ENCODE data around the gene FAM170B.

Gene FAM170B

GRCh38 chr10:49164559-49165188 is 30.9 kb upstream of the FAM170B start:
- no peak for TF ChIP-seq OSR1 (CRISPR knock-in tag; IDR thresholded peaks at IDR 0.05)
- no peak for TF ChIP-seq CSDC2 (CRISPR knock-in tag; IDR thresholded peaks at IDR 0.05)
- no peak for TF ChIP-seq SNAI2 (CRISPR knock-in tag; IDR thresholded peaks at IDR 0.05)
- TF ChIP-seq ZFP30 (CRISPR knock-in tag; IDR thresholded peaks at IDR 0.05): no peak
- TF ChIP-seq POU6F1 (CRISPR knock-in tag; IDR thresholded peaks at IDR 0.05; ENCODE audit: borderline replicate concordance, low read depth): no peak
- TF ChIP-seq ISL1 (CRISPR knock-in tag; IDR thresholded peaks at IDR 0.05): no peak
- no peak for TF ChIP-seq TCF4 (CRISPR knock-in tag; IDR thresholded peaks at IDR 0.05; ENCODE audit: borderline replicate concordance)
- TF ChIP-seq ZNF70 (CRISPR knock-in tag; IDR thresholded peaks at IDR 0.05): no peak
- TF ChIP-seq ARNTL (CRISPR knock-in tag; IDR thresholded peaks at IDR 0.05; ENCODE audit: borderline replicate concordance, low read depth): no peak
- TF ChIP-seq TOX (CRISPR knock-in tag; IDR thresholded peaks at IDR 0.05; ENCODE audit: borderline replicate concordance): no peak
- no peak for TF ChIP-seq ESRRG (CRISPR knock-in tag; IDR thresholded peaks at IDR 0.05)
- no peak for TF ChIP-seq TSHZ2 (CRISPR knock-in tag; IDR thresholded peaks at IDR 0.05)
- TF ChIP-seq PATZ1 (CRISPR knock-in tag; IDR thresholded peaks at IDR 0.05; ENCODE audit: borderline replicate concordance): no peak
- no peak for TF ChIP-seq ZNF8 (CRISPR knock-in tag; IDR thresholded peaks at IDR 0.05)
- TF ChIP-seq PPARA (CRISPR knock-in tag; IDR thresholded peaks at IDR 0.05; ENCODE audit: borderline replicate concordance): no peak
- TF ChIP-seq CREB5 (CRISPR knock-in tag; IDR thresholded peaks at IDR 0.05; ENCODE audit: low read depth): no peak

GRCh38 chr10:49163741-49164140 is 29.9 kb upstream of the FAM170B start:
- no peak for ATAC-seq

More at GRCh38 chr10:49164559-49165188, 30.9 kb upstream of the FAM170B start:
- ATAC-seq: no peak

GRCh38 chr10:49162761-49163310 is 29.0 kb upstream of the FAM170B start:
- TF ChIP-seq RARB (CRISPR knock-in tag; IDR thresholded peaks at IDR 0.05) (no peak), ZNF8 (CRISPR knock-in tag; IDR thresholded peaks at IDR 0.05) (no peak), ISL1 (CRISPR knock-in tag; IDR thresholded peaks at IDR 0.05) (no peak), TSHZ2 (CRISPR knock-in tag; IDR thresholded peaks at IDR 0.05) (no peak), CREB5 (CRISPR knock-in tag; IDR thresholded peaks at IDR 0.05; ENCODE audit: low read depth) (no peak), CSDC2 (CRISPR knock-in tag; IDR thresholded peaks at IDR 0.05) (no peak), TOX (CRISPR knock-in tag; IDR thresholded peaks at IDR 0.05; ENCODE audit: borderline replicate concordance) (no peak), GLIS3 (CRISPR knock-in tag; IDR thresholded peaks at IDR 0.05) (no peak), ESRRG (CRISPR knock-in tag; IDR thresholded peaks at IDR 0.05) (no peak)
- no peak for ATAC-seq

More at GRCh38 chr10:49163741-49164140, 29.9 kb upstream of the FAM170B start:
- no peak for TF ChIP-seq ZNF70 (CRISPR knock-in tag; IDR thresholded peaks at IDR 0.05)
- TF ChIP-seq CSDC2 (CRISPR knock-in tag; IDR thresholded peaks at IDR 0.05): no peak
- no peak for TF ChIP-seq TOX (CRISPR knock-in tag; IDR thresholded peaks at IDR 0.05; ENCODE audit: borderline replicate concordance)
- no peak for TF ChIP-seq ISL1 (CRISPR knock-in tag; IDR thresholded peaks at IDR 0.05)
- no peak for TF ChIP-seq RARB (CRISPR knock-in tag; IDR thresholded peaks at IDR 0.05)
- no peak for TF ChIP-seq ZNF565 (CRISPR knock-in tag; conservative IDR thresholded peaks at IDR 0.05; ENCODE audit: low read depth)
- no peak for TF ChIP-seq GLIS3 (CRISPR knock-in tag; IDR thresholded peaks at IDR 0.05)
- no peak for TF ChIP-seq ZFP30 (CRISPR knock-in tag; IDR thresholded peaks at IDR 0.05)

Measured in SK-N-SH treated with all-trans-retinoic acid at 6 μM for 48 hours (cell line).